ENCODE measurements around the gene BACH1.
"Not testable (repeated sequence)": the region's sequence is repeated elsewhere in the genome, so short reads cannot be mapped to it uniquely, and the experiment has no call there.

DNA sequence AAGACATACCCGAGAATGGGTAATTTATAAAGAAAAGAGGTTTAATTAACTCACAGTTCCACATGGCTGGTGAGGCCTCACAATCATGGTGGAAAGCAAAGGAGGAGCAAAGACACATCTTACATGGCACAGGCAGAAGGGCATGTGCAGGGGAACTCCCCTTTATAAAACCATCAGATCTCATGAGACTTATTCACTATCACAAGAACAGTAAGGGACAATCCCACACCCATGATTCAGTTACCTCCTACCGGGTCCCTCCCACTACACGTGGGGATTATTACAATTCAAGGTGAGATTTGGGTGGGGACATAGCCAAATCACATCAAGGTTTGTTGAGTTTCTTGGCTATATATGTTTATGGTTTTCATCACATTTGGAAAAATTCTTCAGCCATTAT, 16.9 kb upstream of the BACH1 start:
- TF ChIP-seq CTCF (IDR thresholded peaks at IDR 0.05; ENCODE audit: insufficient read depth, low read depth, low read length); EZH2 (IDR thresholded peaks at IDR 0.05; ENCODE audit: insufficient read depth, low read length): not testable (repeated sequence)

Data from astrocyte (in vitro differentiated cells and primary cell).